Suprapubic skin (tissue), 4 donors: Measurements from ENCODE around the gene PBOV1. TPM values are rescaled to one million over a fixed set of nuclear protein-coding genes. Genes with fewer than 3 reads are reported as not detected.

Experiments
- DNase-seq, 2 donors: peaks; one replicate each; pipeline ENCODE4 v3.0.0-alpha.2; 2019; ENCODE audit warnings: low spot score in 2 of 2
- H3K27ac ChIP-seq: fragments of 200-600 bp; sonication (generic); one replicate; pipeline ENCODE4 v1.5.1; 2019
- H3K27me3 ChIP-seq: fragments of 200-600 bp; sonication (generic); one replicate; pipeline ENCODE4 v1.5.1; 2019
- H3K36me3 ChIP-seq: fragments of 200-600 bp; sonication (generic); one replicate; pipeline ENCODE4 v1.5.1; 2019
- H3K4me1 ChIP-seq: fragments of 200-600 bp; sonication (generic); one replicate; pipeline ENCODE4 v1.5.1; 2019
- H3K4me3 ChIP-seq: fragments of 200-600 bp; sonication (generic); one replicate; pipeline ENCODE4 v1.5.1; 2019; ENCODE audit warnings: mild to moderate bottlenecking
- H3K9me3 ChIP-seq: fragments of 200-600 bp; sonication (generic); one replicate; pipeline ENCODE4 v1.5.1; 2019
- CTCF ChIP-seq, 2 donors: fragments of 200-600 bp in 1 of 2; fragments of 450-650 bp in 1 of 2; sonication (generic) in 1 of 2; IDR thresholded peaks; one replicate each; pipeline ENCODE4 v1.5.1; 2016 to 2019; ENCODE audit warnings: antibody characterized with exemption in 2 of 2, mild to moderate bottlenecking in 1 of 2, moderate library complexity in 1 of 2
- EP300 ChIP-seq: sonication (generic); formaldehyde crosslinking; IDR thresholded peaks from one replicate; pipeline ENCODE4 v1.6.1; 2017; ENCODE audit warnings: antibody characterized with exemption
- POLR2A ChIP-seq, 2 donors: fragments of 450-650 bp; IDR thresholded peaks; one replicate each; pipeline ENCODE4 v1.6.1; 2017; ENCODE audit warnings: antibody characterized with exemption in 2 of 2, mild to moderate bottlenecking in 2 of 2, moderate library complexity in 2 of 2
- POLR2AphosphoS5 ChIP-seq, 3 donors: sonication (generic); formaldehyde crosslinking; IDR thresholded peaks; one replicate each; pipeline ENCODE4 v1.6.1; 2017; ENCODE audit warnings: antibody characterized with exemption in 3 of 3
- WGBS: methylation state at CpG from one replicate; pipeline ENCODE4 v1.1.5; 2018; 5-methylcytosine and 5-hydroxymethylcytosine counted together
- total RNA-seq, 4 donors: library from RNA; depleted of rRNA; stranded (reverse); fragments of >200 nt; gene quantifications; one replicate each; pipeline ENCODE4 v1.1.0, GENCODE V29; 2016

PBOV1 gene
- total RNA-seq, 4 donors from 2014 or later, result not detected

- H3K27ac ChIP-seq, result peak overlapping the region; percentile 20
- no peak overlapping the region for H3K4me3 ChIP-seq
- 84% methylated on average over 8 of the region's 8 CpGs for WGBS
- no peaks in the 10 kb centered on the region for H3K36me3 ChIP-seq
- no peak for DNase-seq
- no peaks in the 10 kb centered on the region for H3K4me1 ChIP-seq
- no peaks in the 10 kb centered on the region for H3K27me3 ChIP-seq
- H3K9me3 ChIP-seq, result no peaks in the 10 kb centered on the region
- TF ChIP-seq POLR2A (IDR thresholded peaks at IDR 0.05) (no peak), EP300 (no peak), POLR2AphosphoS5 (IDR thresholded peaks at IDR 0.05) (no peak), CTCF (IDR thresholded peaks at IDR 0.05) (no peak)
Observed at GRCh38 chr6:138227316-138227781, 9.1 kb upstream of the PBOV1 start.

GRCh38 chr6:138226700-138227315 is 8.5 kb upstream of the PBOV1 start:
- WGBS, result 66% methylated on average over 4 of the region's 4 CpGs

GRCh38 chr6:138225953-138226352 is 7.7 kb upstream of the PBOV1 start:
- no peaks in the 10 kb centered on the region for H3K36me3 ChIP-seq
- H3K4me3 ChIP-seq, result no peak overlapping the region
- H3K9me3 ChIP-seq, result no peaks in the 10 kb centered on the region
- 48% methylated on average over 4 of the region's 4 CpGs for WGBS
- no peak for DNase-seq
- H3K4me1 ChIP-seq, result no peaks in the 10 kb centered on the region
- peak overlapping the region; percentile 44 for H3K27ac ChIP-seq
- no peaks in the 10 kb centered on the region for H3K27me3 ChIP-seq
- TF ChIP-seq CTCF (IDR thresholded peaks at IDR 0.05) (no peak), POLR2AphosphoS5 (IDR thresholded peaks at IDR 0.05) (peak in 1 of 3 donors; percentile 25)

More at GRCh38 chr6:138226700-138227315, 8.5 kb upstream of the PBOV1 start:
- Histone ChIP-seq H3K9me3 (no peaks in the 10 kb centered on the region), H3K27me3 (no peaks in the 10 kb centered on the region), H3K4me3 (no peak overlapping the region), H3K36me3 (no peaks in the 10 kb centered on the region), H3K27ac (peak overlapping the region; percentile 31), H3K4me1 (no peaks in the 10 kb centered on the region)
- no peak for DNase-seq
- no peak for TF ChIP-seq POLR2AphosphoS5 (IDR thresholded peaks at IDR 0.05)
- TF ChIP-seq POLR2A (IDR thresholded peaks at IDR 0.05), result no peak
- TF ChIP-seq CTCF (IDR thresholded peaks at IDR 0.05), result no peak
- TF ChIP-seq EP300, result no peak

GRCh38 chr6:138222901-138223546 is 4.7 kb upstream of the PBOV1 start:
- no peak for DNase-seq
- Histone ChIP-seq H3K4me1 (no peaks in the 10 kb centered on the region), H3K27me3 (no peaks in the 10 kb centered on the region), H3K9me3 (no peaks in the 10 kb centered on the region), H3K27ac (no peak overlapping the region), H3K36me3 (no peaks in the 10 kb centered on the region), H3K4me3 (no peak overlapping the region)
- WGBS, result 58% methylated on average over 4 of the region's 4 CpGs
- no peak for TF ChIP-seq EP300
- TF ChIP-seq POLR2A (IDR thresholded peaks at IDR 0.05), result no peak
- no peak for TF ChIP-seq CTCF (IDR thresholded peaks at IDR 0.05)
- no peak for TF ChIP-seq POLR2AphosphoS5 (IDR thresholded peaks at IDR 0.05)

GRCh38 chr6:138219901-138220300 is 1.6 kb upstream of the PBOV1 start:
- no peaks in the 10 kb centered on the region for H3K36me3 ChIP-seq
- no peak overlapping the region for H3K27ac ChIP-seq
- no peaks in the 10 kb centered on the region for H3K4me1 ChIP-seq
- WGBS, result 91% methylated on average over 4 of the region's 4 CpGs
- H3K4me3 ChIP-seq, result no peak overlapping the region
- DNase-seq, result no peak
- no peaks in the 10 kb centered on the region for H3K9me3 ChIP-seq
- no peak for TF ChIP-seq EP300
- TF ChIP-seq POLR2A (IDR thresholded peaks at IDR 0.05), result no peak
- no peak for TF ChIP-seq CTCF (IDR thresholded peaks at IDR 0.05)
- no peak for TF ChIP-seq POLR2AphosphoS5 (IDR thresholded peaks at IDR 0.05)
- no peaks in the 10 kb centered on the region for H3K27me3 ChIP-seq
